ENCODE measurements around the gene RASA3.

Gene RASA3

GRCh38 chr13:113960276-113960948 lies 172.0 kb downstream of the RASA3 start:
- DNase-seq: no peak

DNA sequence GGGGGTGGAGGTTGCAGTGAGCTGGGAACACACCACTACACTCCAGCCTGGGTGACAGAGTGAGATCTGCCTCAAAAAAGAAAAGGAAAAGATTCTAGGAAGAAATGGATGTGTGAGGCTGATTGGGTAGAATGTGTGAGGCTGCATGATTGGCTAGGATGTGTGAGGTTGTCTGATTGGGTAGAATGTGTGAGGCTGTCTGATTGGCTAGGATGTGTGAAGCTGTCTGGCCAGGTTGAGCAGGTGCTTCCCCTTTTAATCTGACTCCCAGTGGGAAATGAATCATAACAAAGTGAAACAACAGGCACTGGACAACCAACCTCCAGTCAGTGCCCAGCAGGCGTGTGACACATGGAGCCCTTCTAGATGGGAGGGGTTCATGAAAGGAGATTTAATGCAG lies 173.2 kb downstream of the RASA3 start:
- no peak for DNase-seq

GRCh38 chr13:113958373-113958772 lies 174.1 kb downstream of the RASA3 start:
- DNase-seq: no peak

DNA sequence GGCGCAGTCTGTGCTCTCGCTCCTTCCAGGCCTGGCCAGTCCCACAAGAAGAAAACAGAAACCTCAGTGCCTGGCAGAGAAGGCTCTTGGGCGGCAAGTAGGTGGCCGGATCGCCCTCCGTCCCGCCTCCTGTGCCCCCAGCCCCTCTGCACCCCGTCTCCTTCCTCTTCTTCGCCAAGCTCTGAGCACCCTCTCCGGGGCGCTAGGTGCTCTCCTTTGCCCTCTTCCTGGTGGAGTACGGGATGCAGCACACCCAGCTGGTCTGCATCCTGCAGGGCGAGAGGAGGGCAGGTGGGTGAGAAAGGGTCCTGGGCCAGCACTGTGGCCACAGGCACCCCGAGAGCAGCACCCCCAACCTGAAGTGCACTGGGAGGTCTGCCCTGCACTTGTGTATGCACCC lies 175.9 kb downstream of the RASA3 start:
- no peak for DNase-seq

- DNase-seq: no peak
Measured at GRCh38 chr13:113955691-113956090, 176.7 kb downstream of the RASA3 start.

- DNase-seq: no peak
Measured at GRCh38 chr13:113955235-113955634, 177.2 kb downstream of the RASA3 start.

- DNase-seq: no peak
Measured at GRCh38 chr13:113954046-113954835, 178.2 kb downstream of the RASA3 start.

GRCh38 chr13:113953561-113953960 lies 178.9 kb downstream of the RASA3 start:
- no peak for DNase-seq

- no peak for DNase-seq
Measured at GRCh38 chr13:113952983-113953520, 179.4 kb downstream of the RASA3 start.

GRCh38 chr13:113952151-113952982 lies 180.1 kb downstream of the RASA3 start:
- no peak for DNase-seq

DNA sequence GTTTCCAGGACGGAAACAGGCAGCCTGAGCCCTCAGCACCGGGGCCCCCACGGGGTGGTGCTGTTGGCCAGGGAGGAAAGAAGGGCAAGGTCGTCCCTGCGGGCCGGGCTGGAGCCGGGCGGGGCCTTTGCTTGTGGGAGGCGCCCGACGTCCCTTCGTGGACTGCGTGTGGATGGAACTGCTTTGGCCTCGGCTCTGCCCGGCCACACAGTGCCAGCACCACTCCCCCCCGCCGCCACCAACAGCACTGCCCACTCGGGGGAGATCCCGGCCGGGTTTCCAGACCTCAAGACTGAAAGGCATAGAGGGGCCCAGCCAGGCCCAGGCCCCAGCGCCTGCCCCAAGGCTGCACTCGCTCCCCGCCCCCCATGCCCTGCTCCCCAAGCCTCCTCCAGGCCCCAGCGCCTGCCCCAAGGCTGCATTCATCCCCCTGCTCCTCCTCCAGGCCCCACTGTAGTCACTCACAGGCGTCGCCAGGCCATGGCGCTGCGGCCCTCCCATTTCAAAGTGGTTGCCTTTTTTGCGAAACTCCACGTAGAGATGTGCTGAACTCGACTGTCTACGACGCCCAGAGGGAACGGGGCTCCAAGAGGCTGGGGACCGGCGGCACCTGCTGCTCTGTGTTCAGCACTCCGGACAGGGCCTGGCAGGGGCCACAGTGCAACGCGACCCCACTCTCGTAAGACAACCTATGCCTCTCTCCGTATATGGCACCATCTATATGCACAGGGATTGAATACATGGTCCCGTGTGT lies 181.0 kb downstream of the RASA3 start:
- DNase-seq: no peak

DNA sequence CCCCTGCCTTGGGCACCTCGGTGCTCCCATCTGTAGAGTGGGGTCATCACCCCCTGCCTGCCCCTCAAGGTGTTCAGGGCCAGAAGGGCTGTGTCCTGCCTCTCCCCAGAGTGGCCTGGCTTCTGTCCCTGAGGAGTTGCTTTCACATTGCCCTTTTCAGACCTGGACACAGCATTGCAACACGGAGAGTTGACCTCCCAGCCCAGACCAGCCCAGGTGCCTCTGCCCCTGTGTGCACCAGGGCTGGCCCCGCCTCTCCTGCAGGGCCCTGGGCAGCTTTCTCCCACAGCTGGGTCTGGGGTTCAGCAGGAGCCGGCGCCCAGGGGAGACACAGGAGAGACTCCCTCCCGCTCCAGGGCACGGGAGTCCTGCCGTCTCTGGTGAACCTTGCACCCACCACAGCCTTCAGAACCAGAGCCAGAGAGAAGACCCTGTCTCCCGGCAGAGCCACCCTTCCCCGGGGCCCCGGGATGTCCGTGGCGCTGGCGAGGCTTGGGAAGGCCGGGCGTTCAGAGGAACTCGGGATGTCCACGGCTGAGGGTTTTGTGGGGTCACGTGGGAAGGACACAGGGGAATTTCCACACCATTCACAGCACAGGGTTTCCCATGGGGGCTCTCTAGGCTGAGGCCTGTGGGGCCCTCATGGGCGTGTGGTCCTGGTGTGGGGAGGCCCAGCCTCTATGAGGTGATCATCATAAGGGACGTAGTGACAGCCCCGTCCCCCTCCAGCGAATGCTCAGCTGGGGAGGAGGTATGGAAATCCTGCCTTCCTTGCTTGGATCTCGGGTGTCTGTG lies 181.8 kb downstream of the RASA3 start:
- no peak for DNase-seq

GRCh38 chr13:113949546-113949945 lies 182.9 kb downstream of the RASA3 start:
- DNase-seq: no peak

- DNase-seq: no peak
Measured at GRCh38 chr13:113948034-113948742, 184.2 kb downstream of the RASA3 start.

DNA sequence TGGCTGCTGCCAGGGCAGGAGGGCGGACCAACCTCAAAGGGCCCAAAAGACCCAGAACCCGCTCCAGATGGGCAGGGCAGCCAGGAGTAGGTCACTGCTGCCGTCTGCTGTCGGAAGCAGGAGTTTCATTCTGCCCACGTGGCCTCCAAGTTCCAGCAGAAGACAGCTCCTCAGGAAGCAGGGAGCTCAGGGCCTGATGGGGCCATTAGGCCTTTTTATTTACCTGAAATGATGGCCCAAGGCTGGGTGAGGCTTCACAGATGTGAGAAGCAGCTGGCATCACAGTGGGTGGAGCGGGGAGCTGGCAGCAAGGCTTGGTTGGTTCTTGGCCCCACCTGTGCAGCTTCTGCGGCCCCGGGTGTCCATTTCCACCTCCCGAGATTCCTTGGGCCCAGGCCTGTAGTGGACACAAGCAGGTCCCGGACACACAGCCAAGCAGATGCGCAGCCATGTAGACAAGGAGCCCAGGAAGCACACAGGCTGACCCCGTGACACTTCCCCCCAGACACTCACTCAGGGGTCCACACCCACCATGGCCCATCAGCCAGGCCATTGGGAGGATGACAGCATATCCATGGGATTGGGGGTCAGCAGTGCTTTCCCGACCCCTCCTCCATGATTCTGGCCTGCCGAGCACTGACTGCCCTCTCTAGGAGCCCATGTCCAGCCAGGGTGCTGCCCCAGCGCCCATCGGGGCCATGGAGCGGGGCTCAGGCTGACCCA lies 185.0 kb downstream of the RASA3 start:
- DNase-seq: no peak

GRCh38 chr13:113946409-113947181 lies 185.8 kb downstream of the RASA3 start:
- no peak for DNase-seq

DNA sequence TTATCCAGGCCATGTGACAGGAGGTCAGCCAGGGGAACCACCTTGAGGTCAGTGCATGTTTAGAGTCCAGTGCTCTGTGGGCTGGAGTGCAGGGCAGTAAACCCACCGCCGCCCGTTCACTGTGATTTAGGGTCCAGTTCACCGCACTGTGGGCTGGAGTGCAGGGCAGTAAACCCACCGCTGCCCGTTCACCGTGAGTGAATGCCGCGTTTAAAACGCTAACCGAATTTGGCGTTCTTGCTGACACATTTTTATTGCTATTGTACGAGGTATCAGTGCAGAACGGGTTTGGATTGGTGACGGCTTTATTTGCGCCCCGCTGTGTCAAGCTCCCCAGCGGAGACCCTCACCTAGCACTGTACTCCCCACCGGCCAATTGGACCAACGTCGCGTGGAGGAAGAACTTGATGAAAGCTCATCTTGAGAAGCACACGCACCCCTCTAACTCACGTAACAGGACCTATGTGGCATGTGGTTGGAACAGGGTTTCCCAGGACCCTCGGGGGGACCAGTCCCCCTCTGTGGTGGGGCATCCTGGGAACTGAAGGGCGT lies 186.5 kb downstream of the RASA3 start:
- DNase-seq: no peak

GRCh38 chr13:113943821-113944565 lies 188.4 kb downstream of the RASA3 start:
- DNase-seq: no peak
